ENCODE data around the gene SLC45A1. TPM values are rescaled to one million over a fixed set of nuclear protein-coding genes. Genes with fewer than 3 reads are reported as not detected.

Gene SLC45A1
- polyA plus RNA-seq, 5 donors, result 0.37 to 0.91 (median 0.66) TPM

DNA sequence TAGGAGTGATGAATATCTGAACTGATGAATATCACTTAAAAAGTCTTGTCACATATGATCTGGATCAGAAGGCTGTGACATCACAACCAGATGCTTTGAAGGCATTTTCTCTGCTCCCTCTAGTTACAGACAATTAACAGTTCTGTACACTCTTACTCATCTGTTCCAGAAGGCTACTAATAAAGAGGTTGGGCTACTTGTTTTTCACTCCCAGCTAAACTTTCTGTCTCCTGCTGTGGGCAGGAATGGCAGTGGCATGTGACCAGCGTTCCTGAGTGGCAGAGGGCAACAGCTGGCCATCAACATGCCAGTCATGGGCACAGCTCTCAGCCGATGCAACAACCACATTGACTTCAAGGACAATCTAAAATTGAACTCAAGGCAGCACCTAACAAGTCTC is 66.7 kb downstream of the SLC45A1 start:
- DNase-seq, result no peak

DNA sequence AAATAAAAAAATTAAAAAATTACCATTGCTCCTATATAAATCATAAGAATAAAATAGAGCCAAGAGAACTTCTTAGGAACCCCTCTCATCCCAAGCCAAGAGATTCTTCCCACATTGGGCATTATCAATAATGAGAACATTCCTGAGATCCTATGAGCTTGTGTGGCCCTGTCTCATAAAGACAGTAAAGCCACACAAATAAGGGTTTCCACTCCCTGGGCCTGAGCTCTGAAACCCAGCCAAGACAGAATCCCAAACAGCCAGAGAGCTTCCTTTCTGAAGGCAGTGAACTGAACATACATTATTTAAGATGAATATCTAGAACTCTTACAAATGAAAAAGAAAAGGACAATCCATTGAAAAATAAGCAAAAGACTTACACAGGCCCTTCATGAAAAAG is 68.3 kb downstream of the SLC45A1 start:
- DNase-seq, result no peak

DNA sequence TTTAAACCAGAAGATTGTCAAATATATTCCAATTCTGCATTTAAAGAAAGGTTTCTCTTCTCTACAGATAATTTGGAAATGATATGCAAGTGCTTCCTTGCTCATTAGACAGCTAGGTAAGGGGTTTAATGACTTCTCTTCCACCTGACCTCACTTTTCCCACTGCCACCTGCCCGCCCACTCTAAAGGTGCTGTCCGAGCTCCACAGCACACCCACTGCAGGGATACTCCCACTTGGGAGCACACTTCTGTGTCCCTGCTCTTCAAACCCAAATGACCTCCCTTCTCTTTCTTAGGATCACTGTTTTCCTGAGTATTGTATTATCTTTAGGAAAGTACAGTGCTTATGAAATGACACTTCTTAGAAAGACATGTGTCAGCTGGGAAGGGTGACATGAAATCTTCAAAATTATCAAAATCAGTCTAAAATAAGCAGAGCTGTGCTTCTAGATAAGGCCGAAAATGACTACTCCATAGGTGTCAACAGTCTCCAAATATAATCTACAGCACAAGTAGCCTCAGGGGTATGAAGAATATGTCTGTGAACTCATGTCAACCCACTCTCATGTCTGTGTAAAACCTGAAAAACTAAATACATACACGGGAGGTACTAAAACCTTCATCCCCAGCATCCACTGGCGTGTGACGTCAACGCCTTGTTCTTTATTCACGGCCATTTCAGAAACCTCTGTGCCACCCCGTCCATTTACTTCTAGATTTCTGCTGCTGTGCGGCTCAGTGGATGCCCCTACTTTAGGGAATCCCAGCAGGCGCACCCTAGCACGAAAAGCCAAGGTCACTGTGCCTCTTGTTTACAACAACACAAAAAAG is 71.0 kb downstream of the SLC45A1 start:
- DNase-seq, result no peak

DNA sequence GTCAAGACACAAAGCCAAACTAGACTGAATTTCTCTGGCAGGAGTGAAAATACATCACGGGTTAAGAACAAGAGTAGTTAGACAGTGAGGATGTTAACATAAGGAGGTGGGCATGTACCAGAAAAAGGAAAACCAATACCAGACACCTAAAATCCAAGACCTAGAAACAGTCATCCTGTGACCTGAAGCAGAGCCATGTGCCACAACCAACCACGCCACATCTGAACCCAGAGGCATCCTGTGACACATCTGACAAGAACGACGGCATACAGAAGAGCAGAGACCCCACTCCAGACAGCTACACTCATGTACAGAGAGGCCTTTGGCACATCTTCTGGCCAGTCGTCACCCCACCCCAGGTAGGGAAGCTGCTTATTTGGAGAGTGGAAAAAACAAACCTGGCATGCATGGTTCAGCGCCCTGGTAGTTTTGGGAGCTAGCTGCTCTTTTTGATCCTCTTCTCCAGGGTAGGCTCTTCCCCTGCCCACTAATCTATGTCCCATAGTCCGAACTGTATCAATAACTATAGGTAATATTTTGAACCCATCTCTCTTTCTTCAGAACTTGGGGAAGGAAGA is 72.1 kb downstream of the SLC45A1 start:
- no peak for DNase-seq

DNA sequence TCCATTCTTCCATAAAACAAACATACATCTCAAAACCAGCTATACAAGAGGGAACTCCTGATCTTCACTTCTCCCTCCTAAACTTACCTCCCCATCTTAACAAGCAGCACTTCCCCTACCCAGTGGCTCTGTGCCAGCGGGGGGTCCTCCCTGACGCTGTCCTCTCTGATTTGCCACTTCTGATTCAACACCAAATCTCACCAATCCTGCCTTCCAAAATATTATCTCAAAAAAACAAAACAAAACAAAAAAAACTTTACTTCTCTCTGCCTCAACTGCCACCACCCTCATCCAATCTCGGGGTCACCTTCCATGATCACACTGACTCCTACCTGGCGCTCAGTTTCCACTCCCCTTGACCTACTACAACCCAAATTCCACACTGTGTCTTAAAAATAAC is 72.8 kb downstream of the SLC45A1 start:
- no peak for DNase-seq

DNA sequence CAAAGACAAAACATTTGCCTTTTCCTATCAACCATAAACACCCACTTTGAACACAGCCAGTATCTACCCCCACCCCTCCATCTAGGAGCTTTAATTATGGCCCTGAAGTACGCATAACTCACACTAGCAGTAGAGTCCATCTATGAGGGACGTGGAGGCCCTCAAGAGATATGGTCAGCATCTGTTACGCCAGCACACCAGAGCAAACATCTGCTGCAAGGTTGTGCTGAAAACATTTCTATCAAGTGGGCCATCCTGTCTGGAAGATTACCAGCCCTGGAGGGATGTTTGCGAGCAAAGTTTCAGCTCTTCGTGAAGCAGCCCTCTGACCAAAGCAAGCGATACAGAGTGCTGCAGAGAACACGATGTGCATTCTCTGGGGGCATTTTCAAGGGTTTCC is 74.6 kb downstream of the SLC45A1 start:
- DNase-seq, result no peak
